Activated naive CD4-positive, alpha-beta T cell treated with anti-CD3 and anti-CD28 coated beads, Interleukin-2, amount 50 U/mL, for 16 hours (primary cell): ENCODE measurements around the gene JAKMIP3.

Experiments
- DNase-seq: peaks from one replicate; pipeline ENCODE4 v3.0.0-alpha.2; 2020

The JAKMIP3 gene

GRCh38 chr10:132114953-132115520 lies 49.3 kb downstream of the JAKMIP3 start:
- no peak for DNase-seq
